Stimulated activated CD4-positive, alpha-beta T cell treated with anti-CD3 and anti-CD28 coated beads, Interleukin-12 subunit alpha, Interleukin-12 subunit beta, amount 100 ng/mL, for 48 hours (primary cell): ENCODE data around the gene PHKB.
"Not testable (repeated sequence)": the region's sequence is repeated elsewhere in the genome, so short reads cannot be mapped to it uniquely, and the experiment has no call there.

ENCODE experiments used
- DNase-seq, 3 donors: peaks; one replicate each; pipeline ENCODE4 v3.0.0-alpha.2; 2020; ENCODE audit warnings: low read depth in 2 of 3, low spot score in 1 of 3

The PHKB gene

GRCh38 chr16:47460711-47461597 lies at the start of gene PHKB, which contains the start of gene ITFG1:
TSS of gene PHKB (plus strand) at chr16:47461331. CDS start at chr16:47461351, 20 bp downstream.
TSS of gene ITFG1 (minus strand) at chr16:47461063. CDS start at chr16:47461045, 18 bp downstream.
- DNase-seq = peak; percentile 87 to 94 (median 90)

- no peak for DNase-seq
Observed at GRCh38 chr16:47413041-47413440, 48.1 kb upstream of the PHKB start.

- no peak for DNase-seq
Observed at GRCh38 chr16:47416869-47417268, 44.3 kb upstream of the PHKB start.

- DNase-seq = no peak
Observed at GRCh38 chr16:47424846-47425245, 36.3 kb upstream of the PHKB start.

- no peak for DNase-seq
Observed at GRCh38 chr16:47426806-47427205, 34.3 kb upstream of the PHKB start.

- no peak for DNase-seq
Observed at GRCh38 chr16:47431960-47432359, 29.2 kb upstream of the PHKB start.

GRCh38 chr16:47434274-47434673 lies 26.9 kb upstream of the PHKB start:
- DNase-seq = not testable (repeated sequence)

- not testable (repeated sequence) for DNase-seq
Observed at GRCh38 chr16:47440066-47440465, 21.1 kb upstream of the PHKB start.

GRCh38 chr16:47442884-47443283 lies 18.2 kb upstream of the PHKB start:
- not testable (repeated sequence) for DNase-seq

GRCh38 chr16:47446431-47446830 lies 14.7 kb upstream of the PHKB start:
- no peak for DNase-seq

- no peak for DNase-seq
Observed at GRCh38 chr16:47448830-47449575, 12.1 kb upstream of the PHKB start.

GRCh38 chr16:47449788-47450187 lies 11.3 kb upstream of the PHKB start:
- no peak for DNase-seq

- DNase-seq = no peak
Observed at GRCh38 chr16:47458331-47458730, 2.8 kb upstream of the PHKB start.

- DNase-seq = no peak
Observed at GRCh38 chr16:47459603-47460002, 1.5 kb upstream of the PHKB start.

GRCh38 chr16:47460359-47460710 lies 796 bp upstream of the PHKB start:
- DNase-seq = no peak

- DNase-seq = no peak
Observed at GRCh38 chr16:47461598-47462266, 601 bp downstream of the PHKB start.

- no peak for DNase-seq
Observed at GRCh38 chr16:47463771-47464624, 2.9 kb downstream of the PHKB start.

- no peak for DNase-seq
Observed at GRCh38 chr16:47465919-47466630, 4.9 kb downstream of the PHKB start.

- DNase-seq = no peak
Observed at GRCh38 chr16:47467501-47467900, 6.4 kb downstream of the PHKB start.

GRCh38 chr16:47468070-47468689 lies 7.0 kb downstream of the PHKB start:
- DNase-seq = not testable (repeated sequence)
